Measurements from ENCODE around the gene GNL2. TPM values are rescaled to one million over a fixed set of nuclear protein-coding genes. Genes with fewer than 3 reads are reported as not detected.

Gene GNL2
- total and polyA plus RNA-seq, 8 donors: 42.6 to 152 (median 79.4) TPM; not detected in 1

GRCh38 chr1:37620707-37621106 is 25.0 kb upstream of the GNL2 start:
- Histone ChIP-seq H3K9me3 (no peaks in the 10 kb centered on the region), H3K4me1 (no peaks in the 10 kb centered on the region), H3K27ac (no peak overlapping the region), H3K27me3 (peaks cover 0 to 95% (median 14%) of the 10 kb centered on the region in 3 donors), H3K36me3 (no peaks in the 10 kb centered on the region), H3K4me3 (no peak overlapping the region)
- no peak for TF ChIP-seq EP300 (IDR thresholded peaks at IDR 0.05)
- TF ChIP-seq, protein P1, sequence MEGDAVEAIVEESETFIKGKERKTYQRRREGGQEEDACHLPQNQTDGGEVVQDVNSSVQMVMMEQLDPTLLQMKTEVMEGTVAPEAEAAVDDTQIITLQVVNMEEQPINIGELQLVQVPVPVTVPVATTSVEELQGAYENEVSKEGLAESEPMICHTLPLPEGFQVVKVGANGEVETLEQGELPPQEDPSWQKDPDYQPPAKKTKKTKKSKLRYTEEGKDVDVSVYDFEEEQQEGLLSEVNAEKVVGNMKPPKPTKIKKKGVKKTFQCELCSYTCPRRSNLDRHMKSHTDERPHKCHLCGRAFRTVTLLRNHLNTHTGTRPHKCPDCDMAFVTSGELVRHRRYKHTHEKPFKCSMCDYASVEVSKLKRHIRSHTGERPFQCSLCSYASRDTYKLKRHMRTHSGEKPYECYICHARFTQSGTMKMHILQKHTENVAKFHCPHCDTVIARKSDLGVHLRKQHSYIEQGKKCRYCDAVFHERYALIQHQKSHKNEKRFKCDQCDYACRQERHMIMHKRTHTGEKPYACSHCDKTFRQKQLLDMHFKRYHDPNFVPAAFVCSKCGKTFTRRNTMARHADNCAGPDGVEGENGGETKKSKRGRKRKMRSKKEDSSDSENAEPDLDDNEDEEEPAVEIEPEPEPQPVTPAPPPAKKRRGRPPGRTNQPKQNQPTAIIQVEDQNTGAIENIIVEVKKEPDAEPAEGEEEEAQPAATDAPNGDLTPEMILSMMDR (IDR thresholded peaks at IDR 0.05): no peak
- TF ChIP-seq POLR2AphosphoS5 (IDR thresholded peaks at IDR 0.05): no peak
- no peak for TF ChIP-seq POLR2A (IDR thresholded peaks at IDR 0.05)
- no peak for DNase-seq
- intact Hi-C loops (cut with DNase I; ENCODE audit: low total_unique reads): no loop called here
- WGBS, 5 donors: 71 to 82% (median 79%) methylated on average over 6 of the region's 6 CpGs

- Histone ChIP-seq H3K9me3 (no peaks in the 10 kb centered on the region), H3K4me1 (no peaks in the 10 kb centered on the region), H3K4me3 (no peak overlapping the region), H3K27ac (no peak overlapping the region), H3K36me3 (peaks cover 0 to 4% (median 0%) of the 10 kb centered on the region in 4 donors), H3K27me3 (peaks cover 0 to 91% (median 11%) of the 10 kb centered on the region in 3 donors)
- 75 to 90% (median 80%) methylated on average over 9 to 14 of the region's 14 CpGs for WGBS, 5 donors
- no peak for DNase-seq
- intact Hi-C loops (cut with DNase I; ENCODE audit: low total_unique reads): no loop called here
- TF ChIP-seq POLR2AphosphoS5 (IDR thresholded peaks at IDR 0.05): no peak
- TF ChIP-seq, protein P1 (IDR thresholded peaks at IDR 0.05): no peak
- TF ChIP-seq POLR2A (IDR thresholded peaks at IDR 0.05): no peak
- no peak for TF ChIP-seq EP300 (IDR thresholded peaks at IDR 0.05)
Observed at GRCh38 chr1:37616330-37616729, 20.6 kb upstream of the GNL2 start.

- Histone ChIP-seq H3K27ac (no peak overlapping the region), H3K4me1 (peaks cover 0 to 5% (median 0%) of the 10 kb centered on the region in 4 donors), H3K36me3 (peaks cover 0 to 4% (median 0%) of the 10 kb centered on the region in 4 donors), H3K9me3 (no peaks in the 10 kb centered on the region), H3K4me3 (no peak overlapping the region), H3K27me3 (peaks cover 0 to 72% (median 6%) of the 10 kb centered on the region in 3 donors)
- no peak for DNase-seq
- no peak for TF ChIP-seq EP300 (IDR thresholded peaks at IDR 0.05)
- no peak for TF ChIP-seq POLR2AphosphoS5 (IDR thresholded peaks at IDR 0.05)
- TF ChIP-seq, protein P1 (IDR thresholded peaks at IDR 0.05): no peak
- TF ChIP-seq POLR2A (IDR thresholded peaks at IDR 0.05): no peak
- intact Hi-C loops (cut with DNase I; ENCODE audit: low total_unique reads): no loop called here
- 69 to 83% (median 76%) methylated on average over 2 to 5 of the region's 5 CpGs for WGBS, 5 donors
Observed at GRCh38 chr1:37614105-37614504, 18.4 kb upstream of the GNL2 start.

DNA sequence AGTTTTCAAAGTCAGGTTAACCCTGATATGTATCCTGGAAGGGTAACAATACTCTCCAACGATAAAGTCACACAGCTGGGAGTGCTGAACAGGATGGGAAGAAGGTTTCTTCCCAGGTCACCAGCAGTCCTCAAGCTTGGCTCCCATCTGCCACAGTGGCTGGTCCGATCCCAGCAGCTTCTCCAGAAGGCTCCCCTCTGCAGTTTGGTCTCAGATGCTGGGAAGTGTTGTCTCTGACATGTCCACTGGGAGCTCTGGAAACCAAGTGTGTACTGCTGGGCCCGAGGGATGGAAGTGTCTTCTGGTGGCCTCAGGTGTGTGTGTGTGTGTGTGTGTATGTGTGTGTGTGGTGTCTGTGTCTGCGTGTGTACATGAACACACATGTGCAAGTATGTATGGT is 16.4 kb upstream of the GNL2 start:
- peaks cover 0 to 4% (median 0%) of the 10 kb centered on the region in 4 donors for H3K36me3 ChIP-seq
- no peaks in the 10 kb centered on the region for H3K9me3 ChIP-seq
- H3K27me3 ChIP-seq: peaks cover 0 to 71% (median 12%) of the 10 kb centered on the region in 3 donors
- no peak for DNase-seq
- no peak overlapping the region for H3K27ac ChIP-seq
- 64 to 75% (median 69%) methylated on average over 3 to 4 of the region's 4 CpGs for WGBS, 5 donors
- intact Hi-C loops (cut with DNase I; ENCODE audit: low total_unique reads): no loop called here
- H3K4me3 ChIP-seq: no peak overlapping the region
- TF ChIP-seq POLR2AphosphoS5 (IDR thresholded peaks at IDR 0.05) (no peak), POLR2A (IDR thresholded peaks at IDR 0.05) (no peak), EP300 (IDR thresholded peaks at IDR 0.05) (no peak)
- TF ChIP-seq, protein P1 (IDR thresholded peaks at IDR 0.05): no peak
- peaks cover 0 to 6% (median 0%) of the 10 kb centered on the region in 4 donors for H3K4me1 ChIP-seq

Measured in stomach (tissue), 9 donors.